ENCODE results near the gene ARHGEF7. TPM values are rescaled to one million over a fixed set of nuclear protein-coding genes. Genes with fewer than 3 reads are reported as not detected.
"Not testable (repeated sequence)": the region's sequence is repeated elsewhere in the genome, so short reads cannot be mapped to it uniquely, and the experiment has no call there.

Gene ARHGEF7
- total and polyA plus RNA-seq, 8 donors: 52.8 to 86.0 (median 72.2) TPM

GRCh38 chr13:111256458-111256857 lies 141.3 kb downstream of the ARHGEF7 start:
- H3K9me3 ChIP-seq: peaks cover 0 to 4% of the 10 kb centered on the region in 2 donors
- TF ChIP-seq CTCF (IDR thresholded peaks at IDR 0.05): no peak
- H3K36me3 ChIP-seq: peaks cover 0 to 60% of the 10 kb centered on the region in 2 donors
- no peak overlapping the region for H3K4me3 ChIP-seq
- ATAC-seq (no peak), DNase-seq (no peak)
- H3K27me3 ChIP-seq: no peaks in the 10 kb centered on the region
- H3K4me1 ChIP-seq: no peaks in the 10 kb centered on the region
- intact Hi-C loops (cut with DNase I): no loop called here
- no peak overlapping the region for H3K27ac ChIP-seq

DNA sequence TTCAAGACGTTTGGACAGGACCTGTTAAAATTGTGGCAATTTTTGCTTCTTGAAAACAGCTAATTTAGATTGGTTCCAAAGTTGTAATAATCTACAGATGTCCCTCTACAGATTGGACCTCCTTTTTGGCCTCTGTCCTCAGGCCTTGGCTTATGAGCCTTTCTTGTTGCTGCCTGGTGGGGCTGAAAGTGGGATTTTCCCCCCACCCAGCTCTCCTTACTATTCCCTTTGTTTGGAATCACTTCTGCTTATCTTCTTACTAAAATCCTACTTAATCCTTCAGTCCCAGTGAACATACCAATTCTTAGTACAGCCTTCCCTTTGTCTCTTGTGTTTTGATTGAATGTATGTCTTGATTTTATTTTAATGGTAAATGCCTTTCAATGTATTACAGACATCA lies 141.8 kb downstream of the ARHGEF7 start:
- ATAC-seq (no peak), DNase-seq (no peak)
- no peak for TF ChIP-seq CTCF (IDR thresholded peaks at IDR 0.05)
- H3K27ac ChIP-seq: no peak overlapping the region
- no peak overlapping the region for H3K4me3 ChIP-seq
- intact Hi-C loops (cut with DNase I): no loop called here
- peaks cover 0 to 55% of the 10 kb centered on the region in 2 donors for H3K36me3 ChIP-seq
- H3K27me3 ChIP-seq: no peaks in the 10 kb centered on the region
- H3K4me1 ChIP-seq: no peaks in the 10 kb centered on the region
- H3K9me3 ChIP-seq: peaks cover 0 to 4% of the 10 kb centered on the region in 2 donors

- ATAC-seq; H3K4me3 ChIP-seq; DNase-seq; H3K27me3 ChIP-seq; intact Hi-C loops (cut with DNase I); H3K27ac ChIP-seq; H3K9me3 ChIP-seq; H3K4me1 ChIP-seq: not testable (repeated sequence)
- H3K36me3 ChIP-seq: peaks cover 0 to 51% of the 10 kb centered on the region in 2 donors
These were observed 142.8 kb downstream of the ARHGEF7 start for GRCh38 chr13:111257899-111258298.

DNA sequence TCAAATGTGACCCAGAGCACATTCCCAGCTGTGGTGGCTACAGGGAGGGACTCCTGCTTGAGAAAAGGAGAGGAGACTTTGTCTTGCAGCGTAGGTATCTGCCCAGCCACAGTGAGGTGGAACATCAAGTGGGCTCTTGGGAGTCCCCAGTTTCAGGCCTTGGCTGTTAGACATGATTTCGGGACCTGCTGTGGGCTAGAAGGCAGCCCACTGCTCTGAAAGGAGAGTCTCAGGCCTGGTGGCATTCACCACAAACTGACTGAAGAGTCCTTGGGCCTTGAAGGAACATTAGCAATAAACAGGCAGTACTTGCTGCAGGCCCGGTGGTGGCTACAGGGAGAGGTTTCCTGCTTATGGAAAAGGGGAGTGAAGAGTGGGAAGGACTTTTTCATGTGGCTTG lies 143.5 kb downstream of the ARHGEF7 start:
- intact Hi-C loops (cut with DNase I): no loop called here
- DNase-seq (no peak), ATAC-seq (no peak)
- Histone ChIP-seq H3K4me1 (no peaks in the 10 kb centered on the region), H3K9me3 (peaks cover 0 to 4% of the 10 kb centered on the region in 2 donors), H3K27me3 (no peaks in the 10 kb centered on the region), H3K4me3 (no peak overlapping the region), H3K27ac (no peak overlapping the region), H3K36me3 (peaks cover 0 to 43% of the 10 kb centered on the region in 2 donors)
- no peak for TF ChIP-seq CTCF (IDR thresholded peaks at IDR 0.05)

DNA sequence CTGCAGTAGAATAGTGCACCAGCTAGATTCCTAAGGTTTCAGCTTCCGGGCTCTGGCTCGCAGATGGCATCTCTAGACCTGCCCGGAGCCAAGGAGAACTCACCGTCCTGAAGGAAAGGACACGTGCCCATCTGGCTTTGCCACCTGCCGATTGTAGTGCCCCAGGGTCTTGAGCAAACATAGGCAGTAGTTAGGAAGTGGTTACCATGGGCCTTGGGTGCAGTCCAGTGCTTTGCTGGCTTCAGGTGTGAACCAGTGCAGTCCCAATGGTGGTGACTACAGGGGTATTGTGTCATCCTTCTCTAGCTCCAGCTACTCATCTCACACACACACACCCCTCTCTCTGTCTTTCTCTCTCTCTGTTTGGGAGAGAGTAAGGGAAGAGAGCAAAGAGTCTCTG lies 143.9 kb downstream of the ARHGEF7 start:
- Histone ChIP-seq H3K27ac (no peak overlapping the region), H3K4me3 (no peak overlapping the region), H3K9me3 (peaks cover 0 to 4% of the 10 kb centered on the region in 2 donors), H3K27me3 (no peaks in the 10 kb centered on the region), H3K36me3 (peaks cover 0 to 42% of the 10 kb centered on the region in 2 donors), H3K4me1 (no peaks in the 10 kb centered on the region)
- DNase-seq (no peak), ATAC-seq (no peak)
- TF ChIP-seq CTCF (IDR thresholded peaks at IDR 0.05): no peak
- intact Hi-C loops (cut with DNase I): no loop called here

DNA sequence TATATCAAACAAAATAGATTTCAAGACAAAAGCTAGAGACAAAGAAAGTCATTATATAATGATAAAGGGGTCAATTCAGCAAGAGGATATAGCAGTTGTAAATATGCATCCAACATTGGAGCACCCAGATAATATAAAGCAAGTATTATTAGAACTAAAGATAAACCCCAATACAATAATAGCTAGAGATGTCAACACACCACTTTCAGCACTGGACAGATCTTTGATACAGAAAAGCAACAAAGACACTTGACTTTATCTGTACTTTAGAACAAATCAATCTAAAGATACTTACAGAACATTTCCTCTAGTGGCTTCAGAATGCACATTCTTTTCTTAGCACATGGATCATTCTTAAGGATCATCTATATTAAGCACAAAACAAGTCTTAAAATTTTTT lies 146.2 kb downstream of the ARHGEF7 start:
- no peak overlapping the region for H3K4me3 ChIP-seq
- H3K27me3 ChIP-seq: no peaks in the 10 kb centered on the region
- DNase-seq (no peak), ATAC-seq (no peak)
- peaks cover 0 to 51% of the 10 kb centered on the region in 2 donors for H3K36me3 ChIP-seq
- intact Hi-C loops (cut with DNase I): no loop called here
- peaks cover 0 to 4% of the 10 kb centered on the region in 2 donors for H3K9me3 ChIP-seq
- H3K4me1 ChIP-seq: no peaks in the 10 kb centered on the region
- TF ChIP-seq CTCF (IDR thresholded peaks at IDR 0.05): no peak
- H3K27ac ChIP-seq: no peak overlapping the region
